ENCODE results near the gene YPEL2.
A peak's percentile ranks its signal among the peaks of the same experiment; 100 is the strongest.
"Not testable (repeated sequence)": the region's sequence is repeated elsewhere in the genome, so short reads cannot be mapped to it uniquely, and the experiment has no call there.

Gene YPEL2

GRCh38 chr17:59331129-59331928 lies at the start of gene YPEL2:
Gene YPEL2, plus strand, starts transcription at chr17:59331655. Its CDS starts 21,755 bp downstream, at chr17:59353410.
- peak; percentile 94 for DNase-seq (ENCODE audit: low read depth)

GRCh38 chr17:59284317-59284716 lies 47.1 kb upstream of the YPEL2 start:
- DNase-seq (ENCODE audit: low read depth), result no peak

GRCh38 chr17:59287452-59287851 lies 44.0 kb upstream of the YPEL2 start:
- peak; percentile 28 for DNase-seq (ENCODE audit: low read depth)

GRCh38 chr17:59287891-59288290 lies 43.6 kb upstream of the YPEL2 start:
- DNase-seq (ENCODE audit: low read depth), result no peak

GRCh38 chr17:59289981-59290301 lies 41.5 kb upstream of the YPEL2 start:
- DNase-seq (ENCODE audit: low read depth), result no peak

GRCh38 chr17:59290302-59290998 lies 41.0 kb upstream of the YPEL2 start:
- not testable (repeated sequence) for DNase-seq (ENCODE audit: low read depth)

GRCh38 chr17:59292174-59292523 lies 39.3 kb upstream of the YPEL2 start:
- no peak for DNase-seq (ENCODE audit: low read depth)

GRCh38 chr17:59296190-59296589 lies 35.3 kb upstream of the YPEL2 start:
- no peak for DNase-seq (ENCODE audit: low read depth)

GRCh38 chr17:59298521-59298920 lies 32.9 kb upstream of the YPEL2 start:
- DNase-seq (ENCODE audit: low read depth), result no peak

GRCh38 chr17:59299400-59300092 lies 31.9 kb upstream of the YPEL2 start:
- no peak for DNase-seq (ENCODE audit: low read depth)

- DNase-seq (ENCODE audit: low read depth), result no peak
Observed at GRCh38 chr17:59300941-59301340, 30.5 kb upstream of the YPEL2 start.

- no peak for DNase-seq (ENCODE audit: low read depth)
Observed at GRCh38 chr17:59304811-59305210, 26.6 kb upstream of the YPEL2 start.

- DNase-seq (ENCODE audit: low read depth), result no peak
Observed at GRCh38 chr17:59310263-59310920, 21.1 kb upstream of the YPEL2 start.

- peak; percentile 72 for DNase-seq (ENCODE audit: low read depth)
Observed at GRCh38 chr17:59311051-59311468, 20.4 kb upstream of the YPEL2 start.

GRCh38 chr17:59311521-59311920 lies 19.9 kb upstream of the YPEL2 start:
- not testable (repeated sequence) for DNase-seq (ENCODE audit: low read depth)

- no peak for DNase-seq (ENCODE audit: low read depth)
Observed at GRCh38 chr17:59315866-59316265, 15.6 kb upstream of the YPEL2 start.

GRCh38 chr17:59327121-59327980 lies 4.1 kb upstream of the YPEL2 start:
- no peak for DNase-seq (ENCODE audit: low read depth)

GRCh38 chr17:59327981-59328290 lies 3.5 kb upstream of the YPEL2 start:
- DNase-seq (ENCODE audit: low read depth), result peak; percentile 51

- no peak for DNase-seq (ENCODE audit: low read depth)
Observed at GRCh38 chr17:59328601-59329000, 2.9 kb upstream of the YPEL2 start.

- DNase-seq (ENCODE audit: low read depth), result peak; percentile 84
Observed at GRCh38 chr17:59329176-59330052, 2.0 kb upstream of the YPEL2 start.

All from EH (cell line).